Nephron (organoid): ENCODE measurements around the gene REPS2.
"Not testable (repeated sequence)": the region's sequence is repeated elsewhere in the genome, so short reads cannot be mapped to it uniquely, and the experiment has no call there.

Source experiments
- H3K27ac Mint-ChIP-seq, 3 experiments: 2 replicates each; pipeline ENCODE4 v1.8.0; 2020; ENCODE audit warnings: mixed read lengths in 3 of 3, mild to moderate bottlenecking in 2 of 3, moderate library complexity in 1 of 3
- H3K27me3 Mint-ChIP-seq: 2 replicates; pipeline ENCODE4 v1.8.0; 2021; ENCODE audit warnings: low read depth, mild to moderate bottlenecking, moderate library complexity, mixed read lengths
- H3K36me3 Mint-ChIP-seq: 2 replicates; pipeline ENCODE4 v1.8.0; 2020; ENCODE audit warnings: low read depth, mixed read lengths
- H3K4me1 Mint-ChIP-seq: 2 replicates; pipeline ENCODE4 v1.8.0; 2020; ENCODE audit warnings: mixed read lengths
- H3K4me3 Mint-ChIP-seq, 3 experiments: 2 replicates each; pipeline ENCODE4 v1.8.0; 2020; ENCODE audit warnings: mild to moderate bottlenecking in 3 of 3, mixed read lengths in 3 of 3, moderate library complexity in 2 of 3
- H3K9me3 Mint-ChIP-seq: 2 replicates; pipeline ENCODE4 v1.8.0; 2020; ENCODE audit warnings: mixed read lengths
- TF ChIP-seq, protein P1 (sequence below), 3 experiments: fragments of 200-600 bp; sonication (generic); IDR thresholded peaks; one replicate each; pipeline ENCODE4 v1.5.0; 2021; ENCODE audit warnings: antibody characterized with exemption in 3 of 3; ENCODE audit not compliant: unreplicated experiment in 3 of 3

The REPS2 gene

DNA sequence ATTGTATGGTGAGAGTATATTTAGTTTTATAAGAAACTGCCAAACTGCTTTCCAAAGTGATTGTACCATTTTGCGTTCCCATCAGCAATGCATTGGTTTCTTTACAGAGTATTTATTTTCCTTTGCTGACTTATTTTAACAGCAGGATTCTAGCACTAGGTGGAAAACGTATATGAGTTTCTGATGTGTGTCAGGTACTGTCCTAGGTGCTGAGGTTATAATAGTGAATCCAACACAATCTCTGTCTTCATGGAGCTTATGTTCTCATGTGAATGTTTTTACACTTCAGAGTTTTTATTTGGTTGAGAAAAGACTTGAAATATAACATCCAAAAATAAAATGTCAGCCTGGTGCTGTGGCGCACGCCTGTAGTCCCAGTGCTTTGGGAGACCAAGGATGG, 4.0 kb downstream of the REPS2 start:
- Mint-ChIP-seq H3K27me3 (peaks cover 4% of the 10 kb centered on the region), H3K4me1 (peaks cover 17% of the 10 kb centered on the region), H3K36me3 (no peaks in the 10 kb centered on the region), H3K27ac (no peak overlapping the region), H3K9me3 (no peaks in the 10 kb centered on the region), H3K4me3 (no peak overlapping the region)
- TF ChIP-seq, protein P1, sequence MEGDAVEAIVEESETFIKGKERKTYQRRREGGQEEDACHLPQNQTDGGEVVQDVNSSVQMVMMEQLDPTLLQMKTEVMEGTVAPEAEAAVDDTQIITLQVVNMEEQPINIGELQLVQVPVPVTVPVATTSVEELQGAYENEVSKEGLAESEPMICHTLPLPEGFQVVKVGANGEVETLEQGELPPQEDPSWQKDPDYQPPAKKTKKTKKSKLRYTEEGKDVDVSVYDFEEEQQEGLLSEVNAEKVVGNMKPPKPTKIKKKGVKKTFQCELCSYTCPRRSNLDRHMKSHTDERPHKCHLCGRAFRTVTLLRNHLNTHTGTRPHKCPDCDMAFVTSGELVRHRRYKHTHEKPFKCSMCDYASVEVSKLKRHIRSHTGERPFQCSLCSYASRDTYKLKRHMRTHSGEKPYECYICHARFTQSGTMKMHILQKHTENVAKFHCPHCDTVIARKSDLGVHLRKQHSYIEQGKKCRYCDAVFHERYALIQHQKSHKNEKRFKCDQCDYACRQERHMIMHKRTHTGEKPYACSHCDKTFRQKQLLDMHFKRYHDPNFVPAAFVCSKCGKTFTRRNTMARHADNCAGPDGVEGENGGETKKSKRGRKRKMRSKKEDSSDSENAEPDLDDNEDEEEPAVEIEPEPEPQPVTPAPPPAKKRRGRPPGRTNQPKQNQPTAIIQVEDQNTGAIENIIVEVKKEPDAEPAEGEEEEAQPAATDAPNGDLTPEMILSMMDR (IDR thresholded peaks at IDR 0.05; ENCODE audit: unreplicated experiment in 3 of 3) = no peak

DNA sequence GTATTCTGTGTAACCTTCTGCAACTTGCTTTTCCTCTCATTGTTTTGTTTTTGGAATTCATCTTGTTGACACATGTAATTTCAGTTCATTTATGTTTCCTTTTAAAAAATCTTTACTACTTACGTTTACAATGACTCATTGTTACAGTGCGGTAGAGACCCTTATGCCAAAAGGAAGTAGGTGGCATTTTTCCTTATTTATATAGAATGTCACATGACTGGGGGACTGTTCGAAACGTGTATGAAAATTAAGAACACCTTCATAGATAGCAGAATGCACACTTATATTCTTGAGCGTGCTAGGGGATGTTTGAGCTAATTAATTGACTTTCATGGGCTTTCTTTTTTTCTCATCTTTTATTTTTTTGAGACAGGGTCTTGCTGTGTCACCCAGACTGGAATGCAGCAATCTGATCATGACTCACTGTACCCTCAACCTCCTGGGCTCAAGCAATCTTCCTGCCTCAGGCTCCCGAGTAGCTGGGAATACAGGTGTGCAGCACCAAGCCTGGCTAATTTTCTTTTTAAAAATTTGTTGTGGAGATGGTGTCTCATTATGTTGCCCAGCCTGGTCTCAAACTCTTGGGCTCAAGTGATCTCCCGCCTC, 7.3 kb downstream of the REPS2 start:
- H3K27me3 Mint-ChIP-seq = peaks cover 3% of the 10 kb centered on the region
- TF ChIP-seq, protein P1 (IDR thresholded peaks at IDR 0.05; ENCODE audit: unreplicated experiment in 3 of 3) = no peak
- H3K4me1 Mint-ChIP-seq = peaks cover 25% of the 10 kb centered on the region
- no peak overlapping the region for H3K4me3 Mint-ChIP-seq
- H3K36me3 Mint-ChIP-seq = no peaks in the 10 kb centered on the region
- H3K27ac Mint-ChIP-seq = peak overlapping the region in 2 of 3 experiments; percentile 34 to 39
- H3K9me3 Mint-ChIP-seq = no peaks in the 10 kb centered on the region

DNA sequence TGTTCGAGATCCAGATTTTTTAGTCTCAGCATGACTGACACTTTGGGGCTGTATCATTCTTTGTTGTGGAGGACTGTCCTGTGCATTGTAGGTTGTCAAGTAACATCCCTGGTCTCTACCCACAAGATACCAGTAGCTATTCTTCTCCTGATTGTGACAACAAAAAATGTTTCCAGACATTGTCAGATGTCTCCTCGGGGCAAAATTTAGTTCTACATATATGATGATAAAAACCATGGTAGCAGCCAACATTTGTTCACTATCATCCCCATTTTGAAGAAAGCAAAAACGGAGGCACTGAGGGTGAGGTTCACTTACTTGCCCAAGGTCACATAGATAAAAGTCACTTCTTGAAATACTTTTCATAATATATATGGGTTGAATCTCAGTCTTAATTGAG, 11.3 kb downstream of the REPS2 start:
- no peaks in the 10 kb centered on the region for H3K9me3 Mint-ChIP-seq
- no peak overlapping the region for H3K4me3 Mint-ChIP-seq
- no peaks in the 10 kb centered on the region for H3K36me3 Mint-ChIP-seq
- TF ChIP-seq, protein P1 (IDR thresholded peaks at IDR 0.05; ENCODE audit: unreplicated experiment in 3 of 3) = no peak
- H3K27me3 Mint-ChIP-seq = peaks cover 3% of the 10 kb centered on the region
- peak overlapping the region in 1 of 3 experiments; percentile 94 for H3K27ac Mint-ChIP-seq
- H3K4me1 Mint-ChIP-seq = peaks cover 31% of the 10 kb centered on the region

DNA sequence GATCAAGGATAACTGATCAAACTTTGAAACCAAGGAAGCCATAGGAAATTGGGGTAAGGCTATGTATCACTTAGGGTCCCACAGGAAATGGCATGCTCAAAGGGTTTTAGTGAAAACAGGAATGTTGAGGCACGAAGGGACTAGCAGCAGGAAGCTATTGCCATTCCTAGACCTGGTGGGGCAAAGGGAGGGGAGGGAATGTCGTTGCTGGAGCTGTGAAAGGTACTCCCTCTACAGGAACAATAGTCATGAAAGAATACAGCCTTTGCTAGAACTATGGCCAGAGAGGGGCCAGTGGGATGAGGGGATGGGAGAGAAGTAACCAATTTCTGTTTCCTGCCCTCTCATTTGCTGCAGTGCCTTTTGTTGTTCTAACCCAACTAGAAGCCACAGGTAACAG, 11.9 kb downstream of the REPS2 start:
- H3K27ac Mint-ChIP-seq = peak overlapping the region in 1 of 3 experiments; percentile 94
- H3K4me1 Mint-ChIP-seq = peaks cover 35% of the 10 kb centered on the region
- peaks cover 3% of the 10 kb centered on the region for H3K27me3 Mint-ChIP-seq
- H3K4me3 Mint-ChIP-seq = no peak overlapping the region
- TF ChIP-seq, protein P1 (IDR thresholded peaks at IDR 0.05; ENCODE audit: unreplicated experiment in 3 of 3) = no peak
- H3K36me3 Mint-ChIP-seq = no peaks in the 10 kb centered on the region
- H3K9me3 Mint-ChIP-seq = no peaks in the 10 kb centered on the region

DNA sequence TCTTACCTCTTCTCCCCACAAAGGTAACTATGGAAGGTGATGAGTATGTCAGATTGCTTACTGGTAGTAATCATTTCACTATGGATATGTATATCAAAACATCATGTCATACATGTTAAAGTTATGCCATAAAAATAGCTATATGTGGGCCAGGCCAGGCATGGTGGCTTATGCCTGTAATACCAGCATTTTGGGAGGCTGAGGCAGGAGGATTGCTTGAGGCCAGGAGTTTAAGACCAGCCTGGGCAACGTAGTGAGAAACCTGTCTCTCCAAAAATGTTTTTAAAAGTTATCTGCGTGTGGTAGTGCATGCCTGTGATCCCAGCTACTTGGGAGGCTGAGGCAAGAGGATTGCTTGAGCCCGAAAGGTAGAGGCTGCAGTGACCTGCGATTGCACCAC, 16.2 kb downstream of the REPS2 start:
- Mint-ChIP-seq H3K4me1 (peaks cover 17% of the 10 kb centered on the region), H3K27ac (peak overlapping the region in 1 of 3 experiments; percentile 68)
- not testable (repeated sequence) for H3K36me3 Mint-ChIP-seq, H3K9me3 Mint-ChIP-seq, H3K27me3 Mint-ChIP-seq, H3K4me3 Mint-ChIP-seq

DNA sequence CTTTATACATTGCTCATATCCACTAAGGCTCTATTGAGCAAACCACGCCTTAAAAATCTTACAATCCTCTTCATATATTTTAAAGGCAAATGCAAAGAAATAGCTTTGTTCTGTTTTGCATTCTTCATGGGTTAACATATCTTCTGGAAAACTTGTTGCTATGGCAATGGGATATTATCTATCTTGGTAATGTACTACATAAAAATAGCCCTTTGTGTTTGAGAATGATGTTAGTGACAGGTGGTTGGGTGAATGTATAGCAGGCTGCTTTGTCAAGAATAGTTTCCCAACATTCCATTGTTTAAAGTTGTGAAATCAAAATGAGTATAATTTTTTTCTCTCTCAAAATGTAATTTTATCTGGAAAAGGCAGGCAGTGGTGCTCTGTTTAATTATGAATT, 16.8 kb downstream of the REPS2 start:
- peaks cover 3% of the 10 kb centered on the region for H3K27me3 Mint-ChIP-seq
- peaks cover 4% of the 10 kb centered on the region for H3K9me3 Mint-ChIP-seq
- H3K27ac Mint-ChIP-seq = peak overlapping the region; percentile 60 to 78 (median 68)
- peaks cover 14% of the 10 kb centered on the region for H3K4me1 Mint-ChIP-seq
- no peaks in the 10 kb centered on the region for H3K36me3 Mint-ChIP-seq
- TF ChIP-seq, protein P1 (IDR thresholded peaks at IDR 0.05; ENCODE audit: unreplicated experiment in 3 of 3) = no peak
- H3K4me3 Mint-ChIP-seq = no peak overlapping the region

DNA sequence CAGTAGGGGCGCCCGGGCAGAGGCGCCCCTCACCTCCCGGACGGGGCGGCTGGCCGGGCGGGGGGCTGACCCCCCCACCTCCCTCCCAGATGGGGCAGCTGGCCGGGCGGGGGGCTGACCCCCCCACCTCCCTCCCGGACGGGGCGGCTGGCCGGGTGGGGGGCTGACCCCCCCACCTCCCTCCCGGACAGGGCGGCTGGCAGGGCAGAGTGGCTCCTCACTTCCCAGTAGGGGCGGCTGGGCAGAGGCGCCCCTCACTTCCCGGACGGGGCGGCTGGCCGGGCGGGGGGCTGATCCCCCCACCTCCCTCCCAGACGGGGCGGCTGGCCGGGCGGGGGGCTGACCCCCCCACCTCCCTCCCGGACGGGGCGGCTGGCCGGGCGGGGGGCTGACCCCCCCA, 18.5 kb downstream of the REPS2 start:
- H3K9me3 Mint-ChIP-seq, H3K27ac Mint-ChIP-seq, H3K27me3 Mint-ChIP-seq, H3K4me3 Mint-ChIP-seq, H3K36me3 Mint-ChIP-seq: not testable (repeated sequence)
- peaks cover 14% of the 10 kb centered on the region for H3K4me1 Mint-ChIP-seq
